ENCODE data around the gene LEF1. TPM values are rescaled to one million over a fixed set of nuclear protein-coding genes. Genes with fewer than 3 reads are reported as not detected.

LEF1 gene
- total and polyA plus RNA-seq, 2 of the 8 experiments (the other 6 are each of a cell fraction or from before 2014, with no cell fraction given) = 2.6 to 5.2 TPM

DNA sequence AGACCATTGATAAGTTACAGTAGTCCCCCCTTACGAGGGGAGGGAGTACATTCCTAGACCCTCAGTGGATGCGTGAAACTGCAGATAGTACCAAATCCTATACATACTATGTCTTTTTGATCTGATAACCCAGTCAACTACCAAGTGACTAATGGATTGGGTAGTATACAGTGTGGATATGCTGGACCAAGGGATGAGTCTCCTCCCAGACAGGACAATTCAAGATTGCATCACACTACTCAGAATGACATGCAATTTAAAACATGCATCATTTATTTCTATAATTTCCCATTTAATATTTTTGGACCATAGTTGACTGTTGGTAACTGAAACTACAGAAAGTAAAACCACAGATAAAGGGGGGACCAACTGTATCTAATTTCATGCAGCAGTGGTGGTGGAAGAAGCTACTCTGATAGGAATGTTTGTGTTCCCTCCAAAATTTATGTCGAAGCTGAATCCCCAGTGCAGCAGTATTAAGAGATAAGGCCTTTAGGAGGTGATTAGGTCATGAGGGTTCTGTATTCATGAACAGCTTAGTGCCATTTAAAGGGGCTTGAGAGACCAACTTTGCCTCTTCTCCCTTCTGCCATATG is 167.1 kb downstream of the LEF1 start (continued):
- no peak for TF ChIP-seq CTCF (IDR thresholded peaks at IDR 0.05; ENCODE audit: control extremely low read depth in 1 of 3, insufficient read depth in 1 of 3, low read depth in 1 of 3, low read length in 3 of 3)

Measured in H1 (cell line).